HEK293 (cell line): ENCODE measurements around the gene UFSP1.

Source experiments
- CTCF ChIP-seq: fragments of 450-650 bp; formaldehyde crosslinking; IDR thresholded peaks from 2 replicates; pipeline ENCODE4 v1.5.1; 2016; ENCODE audit warnings: missing biosample characterization, missing genetic modification characterization
- FEZF1 ChIP-seq: fragments of 450-650 bp; formaldehyde crosslinking; IDR thresholded peaks from 2 replicates; pipeline ENCODE4 v1.5.1; 2016; ENCODE audit warnings: missing biosample characterization, missing genetic modification characterization
- GLIS1 ChIP-seq: fragments of 450-650 bp; formaldehyde crosslinking; IDR thresholded peaks from 2 replicates; pipeline ENCODE4 v1.5.1; 2016; ENCODE audit warnings: missing biosample characterization, missing genetic modification characterization
- HOXC10 ChIP-seq: sonication (generic); formaldehyde crosslinking; IDR thresholded peaks from 2 replicates; pipeline ENCODE4 v1.8.1; 2023; ENCODE audit warnings: mild to moderate bottlenecking, missing genetic modification reagents
- IKZF3 ChIP-seq: fragments of 450-650 bp; IDR thresholded peaks from 2 replicates; pipeline ENCODE4 v1.5.0; 2018; ENCODE audit warnings: missing biosample characterization, mild to moderate bottlenecking, missing genetic modification characterization, moderate library complexity
- KLF7 ChIP-seq: fragments of 450-650 bp; formaldehyde crosslinking; IDR thresholded peaks from 2 replicates; pipeline ENCODE4 v1.5.1; 2016; ENCODE audit warnings: missing biosample characterization, missing genetic modification characterization, borderline replicate concordance
- KLF9 ChIP-seq: fragments of 450-650 bp; formaldehyde crosslinking; IDR thresholded peaks from 2 replicates; pipeline ENCODE4 v1.5.1; 2016; ENCODE audit warnings: missing biosample characterization, missing genetic modification characterization, low read depth
- MEIS1 ChIP-seq: sonication (generic); formaldehyde crosslinking; IDR thresholded peaks from 2 replicates; pipeline ENCODE4 v1.8.1; 2022; ENCODE audit warnings: missing genetic modification reagents, mild to moderate bottlenecking, borderline replicate concordance
- SCRT2 ChIP-seq: fragments of 450-650 bp; formaldehyde crosslinking; IDR thresholded peaks from 2 replicates; pipeline ENCODE4 v1.5.1; 2016; ENCODE audit warnings: missing biosample characterization, missing genetic modification characterization
- SP7 ChIP-seq: fragments of 450-650 bp; formaldehyde crosslinking; IDR thresholded peaks from 2 replicates; pipeline ENCODE4 v1.5.1; 2016; ENCODE audit warnings: missing biosample characterization, missing genetic modification characterization
- WT1 ChIP-seq: fragments of 450-650 bp; formaldehyde crosslinking; IDR thresholded peaks from 2 replicates; pipeline ENCODE4 v1.5.1; 2016; ENCODE audit warnings: missing biosample characterization, missing genetic modification characterization
- ZBTB20 ChIP-seq: fragments of 450-650 bp; formaldehyde crosslinking; IDR thresholded peaks from 2 replicates; pipeline ENCODE4 v1.5.1; 2016; ENCODE audit warnings: missing biosample characterization, missing genetic modification characterization
- ZFHX2 ChIP-seq: fragments of 450-650 bp; formaldehyde crosslinking; conservative IDR thresholded peaks from 2 replicates; pipeline ENCODE4 v1.5.1; 2016; ENCODE audit warnings: missing biosample characterization, missing genetic modification characterization
- ZNF10 ChIP-seq: fragments of 450-650 bp; formaldehyde crosslinking; IDR thresholded peaks from 2 replicates; pipeline ENCODE4 v1.5.1; 2017; ENCODE audit warnings: missing biosample characterization, missing genetic modification characterization
- ZNF184 ChIP-seq: fragments of 450-650 bp; IDR thresholded peaks from 2 replicates; pipeline ENCODE4 v1.5.1; 2018; ENCODE audit warnings: missing biosample characterization, mild to moderate bottlenecking, missing genetic modification characterization
- ZNF211 ChIP-seq: fragments of 450-650 bp; formaldehyde crosslinking; IDR thresholded peaks from 2 replicates; pipeline ENCODE4 v1.5.1; 2016; ENCODE audit warnings: low read depth, missing biosample characterization, missing genetic modification characterization
- ZNF26 ChIP-seq: fragments of 450-650 bp; formaldehyde crosslinking; IDR thresholded peaks from 2 replicates; pipeline ENCODE4 v1.5.1; 2016; ENCODE audit warnings: missing biosample characterization, missing genetic modification characterization
- ZNF391 ChIP-seq: fragments of 450-650 bp; formaldehyde crosslinking; IDR thresholded peaks from 2 replicates; pipeline ENCODE4 v1.5.1; 2016; ENCODE audit warnings: low read depth, missing biosample characterization, missing genetic modification characterization, borderline replicate concordance
- ZNF404 ChIP-seq: fragments of 450-650 bp; formaldehyde crosslinking; IDR thresholded peaks from 2 replicates; pipeline ENCODE4 v1.5.1; 2017; ENCODE audit warnings: missing biosample characterization, missing genetic modification characterization
- ZNF426 ChIP-seq: fragments of 450-650 bp; formaldehyde crosslinking; IDR thresholded peaks from 2 replicates; pipeline ENCODE4 v1.5.1; 2017; ENCODE audit warnings: missing biosample characterization, missing genetic modification characterization, mild to moderate bottlenecking, inconsistent platforms, moderate library complexity
- ZNF501 ChIP-seq: fragments of 450-650 bp; formaldehyde crosslinking; IDR thresholded peaks from 2 replicates; pipeline ENCODE4 v1.5.1; 2016; ENCODE audit warnings: missing biosample characterization, missing genetic modification characterization
- ZNF585B ChIP-seq: fragments of 450-650 bp; formaldehyde crosslinking; IDR thresholded peaks from 2 replicates; pipeline ENCODE4 v1.5.1; 2016; ENCODE audit warnings: missing biosample characterization, missing genetic modification characterization
- ZNF623 ChIP-seq: fragments of 450-650 bp; formaldehyde crosslinking; IDR thresholded peaks from 2 replicates; pipeline ENCODE4 v1.5.1; 2016; ENCODE audit warnings: missing biosample characterization, missing genetic modification characterization
- ZNF626 ChIP-seq: fragments of 450-650 bp; sonication (Bioruptor Pico); formaldehyde crosslinking; IDR thresholded peaks from 2 replicates; pipeline ENCODE4 v1.5.1; 2018; ENCODE audit warnings: missing biosample characterization, missing genetic modification characterization, inconsistent platforms
- ZNF654 ChIP-seq: fragments of 450-650 bp; formaldehyde crosslinking; IDR thresholded peaks from 2 replicates; pipeline ENCODE4 v1.5.1; 2016; ENCODE audit warnings: low read depth, missing biosample characterization, missing genetic modification characterization
- ZNF660 ChIP-seq: fragments of 450-650 bp; IDR thresholded peaks from 2 replicates; pipeline ENCODE4 v1.5.1; 2018; ENCODE audit warnings: missing biosample characterization, mild to moderate bottlenecking, missing genetic modification characterization
- ZNF747 ChIP-seq: fragments of 450-650 bp; formaldehyde crosslinking; IDR thresholded peaks from 2 replicates; pipeline ENCODE4 v1.5.1; 2016; ENCODE audit warnings: missing biosample characterization, missing genetic modification characterization
- ZNF777 ChIP-seq: fragments of 450-650 bp; formaldehyde crosslinking; IDR thresholded peaks from 2 replicates; pipeline ENCODE4 v1.5.1; 2017; ENCODE audit warnings: missing biosample characterization, missing genetic modification characterization, borderline replicate concordance
- ZSCAN16 ChIP-seq: fragments of 450-650 bp; formaldehyde crosslinking; IDR thresholded peaks from 2 replicates; pipeline ENCODE4 v1.5.1; 2016; ENCODE audit warnings: missing biosample characterization, missing genetic modification characterization
- TF ChIP-seq, protein P1 (sequence below): fragments of 450-650 bp; formaldehyde crosslinking; IDR thresholded peaks from 2 replicates; pipeline ENCODE4 v1.5.1; 2016; ENCODE audit warnings: missing biosample characterization, missing genetic modification characterization
- TF ChIP-seq, protein P2 (sequence below): fragments of 450-650 bp; formaldehyde crosslinking; IDR thresholded peaks from 2 replicates; pipeline ENCODE4 v1.5.1; 2016; ENCODE audit warnings: missing biosample characterization, missing genetic modification characterization
- TF ChIP-seq, protein P3 (sequence below): fragments of 450-650 bp; formaldehyde crosslinking; IDR thresholded peaks from 2 replicates; pipeline ENCODE4 v1.5.1; 2016; ENCODE audit warnings: missing biosample characterization, missing genetic modification characterization

UFSP1 gene

DNA sequence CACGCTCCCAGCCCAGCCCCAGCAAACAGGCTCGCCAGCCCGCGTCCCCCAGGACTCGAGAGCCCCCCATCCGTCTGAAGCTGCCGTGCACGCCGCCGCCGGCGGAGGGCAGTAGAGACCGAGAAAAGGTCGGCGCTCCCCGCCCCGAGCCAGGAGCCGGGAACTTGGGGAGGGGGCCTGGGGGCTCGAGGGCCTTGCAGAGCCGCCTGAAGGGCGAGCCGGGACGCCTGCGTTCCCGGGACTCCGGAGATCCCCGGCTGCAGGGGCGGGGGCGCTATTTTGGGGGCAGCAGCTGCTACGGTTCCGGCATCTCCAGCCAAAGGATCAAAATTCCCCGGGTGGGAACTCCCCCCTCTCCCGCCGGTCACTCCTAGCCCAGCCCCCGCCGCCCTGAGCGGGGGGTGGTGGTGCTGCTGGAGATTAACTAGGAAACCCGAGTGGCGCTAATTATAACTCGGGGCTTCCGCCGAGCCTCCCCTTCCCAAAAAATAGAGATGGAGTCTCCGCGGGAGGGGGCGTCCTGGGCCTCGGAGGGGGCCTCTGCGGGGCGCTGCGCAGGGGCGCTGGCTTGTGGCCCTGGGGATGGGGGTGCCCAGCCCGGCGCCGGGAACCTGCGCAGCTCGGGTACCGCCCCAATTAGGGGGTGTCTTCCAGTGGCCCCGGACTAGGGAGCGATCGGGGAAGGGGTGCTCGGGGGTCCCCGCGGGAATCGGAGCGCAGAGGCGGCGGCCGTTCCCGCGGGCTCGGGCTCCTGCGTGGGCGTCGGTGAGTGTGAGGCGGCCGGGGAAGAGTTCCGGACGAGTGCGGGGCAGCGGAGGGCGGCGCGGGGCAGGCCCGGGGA lies 5.6 kb upstream of the UFSP1 start (continued):
- TF ChIP-seq ZNF777 (tag by site-specific recombination), result no peak
- TF ChIP-seq SCRT2, result no peak
- peak; percentile 78 for TF ChIP-seq CTCF (tag by site-specific recombination)
- no peak for TF ChIP-seq FEZF1 (tag by site-specific recombination)
- peak; percentile 87 for TF ChIP-seq ZFHX2
- TF ChIP-seq ZNF184, result no peak
- peak; percentile 99 for TF ChIP-seq ZBTB20 (tag by site-specific recombination)
- TF ChIP-seq ZNF426 (tag by site-specific recombination), result no peak
- no peak for TF ChIP-seq ZNF404 (tag by site-specific recombination)
- no peak for TF ChIP-seq ZNF747
- TF ChIP-seq, protein P1, sequence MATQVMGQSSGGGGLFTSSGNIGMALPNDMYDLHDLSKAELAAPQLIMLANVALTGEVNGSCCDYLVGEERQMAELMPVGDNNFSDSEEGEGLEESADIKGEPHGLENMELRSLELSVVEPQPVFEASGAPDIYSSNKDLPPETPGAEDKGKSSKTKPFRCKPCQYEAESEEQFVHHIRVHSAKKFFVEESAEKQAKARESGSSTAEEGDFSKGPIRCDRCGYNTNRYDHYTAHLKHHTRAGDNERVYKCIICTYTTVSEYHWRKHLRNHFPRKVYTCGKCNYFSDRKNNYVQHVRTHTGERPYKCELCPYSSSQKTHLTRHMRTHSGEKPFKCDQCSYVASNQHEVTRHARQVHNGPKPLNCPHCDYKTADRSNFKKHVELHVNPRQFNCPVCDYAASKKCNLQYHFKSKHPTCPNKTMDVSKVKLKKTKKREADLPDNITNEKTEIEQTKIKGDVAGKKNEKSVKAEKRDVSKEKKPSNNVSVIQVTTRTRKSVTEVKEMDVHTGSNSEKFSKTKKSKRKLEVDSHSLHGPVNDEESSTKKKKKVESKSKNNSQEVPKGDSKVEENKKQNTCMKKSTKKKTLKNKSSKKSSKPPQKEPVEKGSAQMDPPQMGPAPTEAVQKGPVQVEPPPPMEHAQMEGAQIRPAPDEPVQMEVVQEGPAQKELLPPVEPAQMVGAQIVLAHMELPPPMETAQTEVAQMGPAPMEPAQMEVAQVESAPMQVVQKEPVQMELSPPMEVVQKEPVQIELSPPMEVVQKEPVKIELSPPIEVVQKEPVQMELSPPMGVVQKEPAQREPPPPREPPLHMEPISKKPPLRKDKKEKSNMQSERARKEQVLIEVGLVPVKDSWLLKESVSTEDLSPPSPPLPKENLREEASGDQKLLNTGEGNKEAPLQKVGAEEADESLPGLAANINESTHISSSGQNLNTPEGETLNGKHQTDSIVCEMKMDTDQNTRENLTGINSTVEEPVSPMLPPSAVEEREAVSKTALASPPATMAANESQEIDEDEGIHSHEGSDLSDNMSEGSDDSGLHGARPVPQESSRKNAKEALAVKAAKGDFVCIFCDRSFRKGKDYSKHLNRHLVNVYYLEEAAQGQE (tag by site-specific recombination), result no peak
- peak; percentile 8 for TF ChIP-seq KLF9 (tag by site-specific recombination)
- no peak for TF ChIP-seq ZNF26 (tag by site-specific recombination)
- peak; percentile 64 for TF ChIP-seq GLIS1 (tag by site-specific recombination)
- no peak for TF ChIP-seq ZNF585B
- TF ChIP-seq, protein P2, sequence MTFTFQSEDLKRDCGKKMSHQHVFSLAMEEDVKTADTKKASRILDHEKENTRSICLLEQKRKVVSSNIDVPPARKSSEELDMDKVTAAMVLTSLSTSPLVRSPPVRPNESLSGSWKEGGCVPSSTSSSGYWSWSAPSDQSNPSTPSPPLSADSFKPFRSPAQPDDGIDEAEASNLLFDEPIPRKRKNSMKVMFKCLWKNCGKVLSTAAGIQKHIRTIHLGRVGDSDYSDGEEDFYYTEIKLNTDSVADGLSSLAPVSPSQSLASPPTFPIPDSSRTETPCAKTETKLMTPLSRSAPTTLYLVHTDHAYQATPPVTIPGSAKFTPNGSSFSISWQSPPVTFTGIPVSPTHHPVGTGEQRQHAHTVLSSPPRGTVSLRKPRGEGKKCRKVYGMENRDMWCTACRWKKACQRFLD (tag by site-specific recombination), result no peak
- TF ChIP-seq MEIS1, result no peak
- no peak for TF ChIP-seq ZNF10 (tag by site-specific recombination)
- no peak for TF ChIP-seq ZSCAN16
- TF ChIP-seq IKZF3 (tag by site-specific recombination), result peak; percentile 82
- no peak for TF ChIP-seq KLF7 (tag by site-specific recombination)
- TF ChIP-seq ZNF211 (tag by site-specific recombination), result no peak
- no peak for TF ChIP-seq ZNF501 (tag by site-specific recombination)
- no peak for TF ChIP-seq ZNF626 (tag by site-specific recombination)
- peak; percentile 56 for TF ChIP-seq ZNF654 (tag by site-specific recombination)
- TF ChIP-seq HOXC10, result no peak
- TF ChIP-seq ZNF660 (tag by site-specific recombination), result no peak
- TF ChIP-seq SP7, result no peak; the same call in 1 of the 2 replicates
- no peak for TF ChIP-seq ZNF623 (tag by site-specific recombination)
- no peak for TF ChIP-seq ZNF391 (tag by site-specific recombination)
- no peak for TF ChIP-seq WT1 (tag by site-specific recombination)
- TF ChIP-seq, protein P3, sequence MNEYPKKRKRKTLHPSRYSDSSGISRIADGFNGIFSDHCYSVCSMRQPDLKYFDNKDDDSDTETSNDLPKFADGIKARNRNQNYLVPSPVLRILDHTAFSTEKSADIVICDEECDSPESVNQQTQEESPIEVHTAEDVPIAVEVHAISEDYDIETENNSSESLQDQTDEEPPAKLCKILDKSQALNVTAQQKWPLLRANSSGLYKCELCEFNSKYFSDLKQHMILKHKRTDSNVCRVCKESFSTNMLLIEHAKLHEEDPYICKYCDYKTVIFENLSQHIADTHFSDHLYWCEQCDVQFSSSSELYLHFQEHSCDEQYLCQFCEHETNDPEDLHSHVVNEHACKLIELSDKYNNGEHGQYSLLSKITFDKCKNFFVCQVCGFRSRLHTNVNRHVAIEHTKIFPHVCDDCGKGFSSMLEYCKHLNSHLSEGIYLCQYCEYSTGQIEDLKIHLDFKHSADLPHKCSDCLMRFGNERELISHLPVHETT (tag by site-specific recombination), result no peak
